Transverse colon (tissue), 4 donors: Measurements from ENCODE around the gene RGMA. TPM values are rescaled to one million over a fixed set of nuclear protein-coding genes. Genes with fewer than 3 reads are reported as not detected.

ENCODE experiments used
- DNase-seq: peaks from one replicate; pipeline ENCODE4 v3.0.0-alpha.2; 2019
- H3K27ac ChIP-seq, 4 donors: fragments of 200-600 bp; sonication (generic); 2 replicates each; pipeline ENCODE4 v1.5.1; 2016 to 2018; ENCODE audit warnings: inconsistent platforms in 4 of 4
- H3K27me3 ChIP-seq: fragments of 200-600 bp; sonication (generic); 2 replicates; pipeline ENCODE4 v1.5.1; 2017; ENCODE audit warnings: inconsistent platforms
- H3K36me3 ChIP-seq, 4 donors: fragments of 200-600 bp; sonication (generic); 2 replicates each; pipeline ENCODE4 v1.5.1; 2017 to 2019; ENCODE audit warnings: inconsistent platforms in 4 of 4
- H3K4me1 ChIP-seq, 4 donors: fragments of 200-600 bp; sonication (generic); 2 replicates each; pipeline ENCODE4 v1.5.1; 2017 to 2020; ENCODE audit warnings: inconsistent platforms in 4 of 4
- H3K4me3 ChIP-seq, 4 donors: fragments of 200-600 bp; sonication (generic); 1 replicate in 1 of 4; 2 replicates in 3 of 4; pipeline versions ENCODE4 v1.5.1 to v1.6.1; 2017 to 2019; ENCODE audit warnings: inconsistent platforms in 4 of 4
- H3K9me3 ChIP-seq, 2 donors: fragments of 200-600 bp; sonication (generic); 2 replicates each; pipeline ENCODE4 v1.5.1; 2017 to 2019; ENCODE audit warnings: inconsistent platforms in 2 of 2
- EP300 ChIP-seq: sonication (generic); formaldehyde crosslinking; IDR thresholded peaks from one replicate; pipeline ENCODE4 v1.6.1; 2017; ENCODE audit warnings: antibody characterized with exemption, low read depth
- POLR2A ChIP-seq: fragments of 450-650 bp; IDR thresholded peaks from one replicate; pipeline ENCODE4 v1.6.1; 2016; ENCODE audit warnings: antibody characterized with exemption, mild to moderate bottlenecking, moderate library complexity
- POLR2AphosphoS5 ChIP-seq, 3 donors: sonication (generic); formaldehyde crosslinking; IDR thresholded peaks; one replicate each; pipeline ENCODE4 v1.6.1; 2016; ENCODE audit warnings: antibody characterized with exemption in 3 of 3
- WGBS, 2 donors: methylation state at CpG; one replicate each; pipeline ENCODE4 v1.1.5; 2018; ENCODE audit warnings: low coverage in 1 of 2; 5-methylcytosine and 5-hydroxymethylcytosine counted together
- in situ Hi-C, 4 donors: fragments of 200-750 bp; cut with MboI; loops; one replicate each; pipeline versions ENCODE4 v1.15.0 to v1.15.1; 2017; ENCODE audit warnings: low sequenced_read_pairs in 3 of 4, low pct_ligation_motif_present in 1 of 4, low pct_unique_long_range_greater_than_20kb in 1 of 4
- intact Hi-C: fragments of 100-400 bp; cut with DNase I; formaldehyde crosslinking; loops from one replicate; pipeline ENCODE4 v1.15.1; 2023; ENCODE audit warnings: low total_unique reads
- total RNA-seq, 4 donors: library from RNA; depleted of rRNA; stranded (reverse); fragments of >200 nt; gene quantifications; one replicate each; pipeline ENCODE4 v1.1.0, GENCODE V29; 2016
- TF ChIP-seq, protein P1 (sequence below), 5 experiments: fragments of 200-600 bp in 3 of 5; fragments of 450-650 bp in 2 of 5; sonication (generic) in 3 of 5; IDR thresholded peaks; 1 replicate in 2 of 5; 2 replicates in 3 of 5; pipeline ENCODE4 v1.5.1; 2016 to 2017; ENCODE audit warnings: antibody characterized with exemption in 5 of 5, inconsistent platforms in 3 of 5, mild to moderate bottlenecking in 2 of 5, moderate library complexity in 1 of 5

RGMA gene
- total RNA-seq, 4 donors from 2014 or later, result 8.6 to 53.3 (median 20.6) TPM

DNA sequence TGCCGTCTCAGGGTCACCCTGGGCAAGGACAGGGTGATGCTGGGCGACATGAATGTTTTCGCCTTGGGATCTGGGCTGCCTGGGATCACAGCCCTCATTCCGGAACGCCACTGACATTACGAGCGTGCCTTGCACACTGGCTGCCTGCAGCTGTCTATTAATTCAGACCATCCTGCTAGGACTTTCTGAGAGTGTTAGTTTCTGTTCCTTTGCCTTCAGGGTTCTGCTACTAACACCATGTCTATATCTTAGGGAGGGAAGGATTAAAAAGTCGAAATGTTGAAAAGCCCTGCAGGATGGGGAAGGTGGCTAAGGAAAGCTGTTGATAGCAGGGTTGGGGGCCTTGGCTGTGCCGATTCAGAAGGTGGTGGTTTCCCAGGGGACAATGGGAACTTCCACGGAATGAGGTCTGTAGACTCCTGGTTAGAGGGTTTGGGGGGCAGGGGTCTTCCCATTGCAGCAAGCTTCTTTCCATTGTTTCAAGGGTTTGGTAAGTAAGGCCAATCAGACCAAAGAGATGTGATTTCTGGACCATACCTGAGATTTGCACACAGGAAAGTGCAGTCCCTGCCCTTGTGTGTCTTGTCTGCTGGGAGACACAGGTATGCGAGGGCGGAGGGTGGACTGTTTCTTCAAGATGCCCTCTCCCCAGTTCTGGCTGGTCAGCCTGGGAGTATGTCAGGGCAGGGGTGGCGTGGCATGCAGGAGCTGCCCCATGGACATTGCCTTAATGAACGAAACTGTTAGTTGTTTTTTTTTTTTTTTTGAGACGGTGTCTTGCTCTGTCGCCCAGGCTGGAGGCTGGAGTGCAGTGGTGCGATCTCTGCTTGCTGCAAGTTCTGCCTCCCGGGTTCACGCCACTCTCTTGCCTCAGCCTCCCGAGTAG lies 50.9 kb downstream of the RGMA start:
- in situ Hi-C loops, result loop anchor here in 3 of 4 donors (10.0 to 25.0 kb wide), 2 partner anchors 1074 to 1077 kb away; no protein-coding TSS in a partner anchor

DNA sequence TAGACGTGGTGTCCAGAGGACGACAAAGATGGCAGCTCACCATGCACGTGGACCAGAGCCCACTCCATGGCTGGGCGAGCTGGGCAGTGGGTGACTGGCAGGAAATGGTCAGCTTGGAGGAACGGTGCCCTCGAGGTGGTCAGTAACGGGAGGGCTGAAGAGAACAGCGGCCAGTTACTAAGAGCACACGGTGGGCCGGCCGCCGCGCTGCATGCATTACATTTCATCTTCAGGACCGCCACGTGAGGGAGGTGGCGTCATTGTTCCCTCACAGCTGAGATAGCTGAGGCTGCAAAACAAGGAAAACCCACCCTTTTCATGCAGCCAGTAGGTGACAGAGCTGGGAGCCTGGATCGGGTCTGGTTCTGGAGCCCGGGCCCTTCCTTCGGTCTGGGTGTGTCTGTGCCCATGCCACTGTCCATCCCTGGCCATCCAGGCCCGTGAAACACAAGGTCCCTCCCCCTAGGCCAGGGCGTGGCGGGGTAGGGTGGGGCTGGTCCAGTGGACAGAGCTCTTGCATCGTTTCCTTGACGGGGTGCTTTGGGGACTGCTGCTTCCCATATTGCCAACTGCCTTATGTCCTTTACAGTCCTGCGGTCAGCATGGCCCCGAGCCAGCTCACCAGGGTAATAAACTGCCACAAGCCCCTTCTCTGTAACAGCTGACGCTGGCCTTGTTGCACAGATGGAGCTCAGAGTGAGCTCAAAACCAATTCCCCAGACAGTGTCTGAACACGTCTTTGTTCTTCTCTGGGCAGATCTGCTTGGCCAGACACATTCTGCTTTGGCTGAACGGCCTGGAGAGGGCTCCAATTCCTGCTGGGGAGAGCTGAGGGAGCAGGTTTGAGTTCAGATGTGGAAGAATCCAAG lies 51.8 kb downstream of the RGMA start:
- H3K36me3 ChIP-seq, result no peaks in the 10 kb centered on the region
- 59% methylated on average over 29 of the region's 29 CpGs; no CpG with 5 or more reads in 1 of the 2 donors for WGBS, 2 donors
- peak; percentile 5 for DNase-seq
- peak overlapping the region; percentile 13 to 60 (median 28) for H3K27ac ChIP-seq
- no peaks in the 10 kb centered on the region for H3K27me3 ChIP-seq
- peaks cover 0 to 8% (median 3%) of the 10 kb centered on the region in 4 donors for H3K4me1 ChIP-seq
- intact Hi-C loops (loop anchor here (10.0 kb wide), 3 partner anchors 288 to 1288 kb away; no protein-coding TSS in a partner anchor), in situ Hi-C loops (loop anchor here in 3 of 4 donors (10.0 to 25.0 kb wide), 2 partner anchors 1075 to 1078 kb away; no protein-coding TSS in a partner anchor)
- H3K9me3 ChIP-seq, result no peaks in the 10 kb centered on the region
- TF ChIP-seq POLR2A (no peak), POLR2AphosphoS5 (IDR thresholded peaks at IDR 0.05) (no peak), EP300 (no peak)
- TF ChIP-seq, protein P1, sequence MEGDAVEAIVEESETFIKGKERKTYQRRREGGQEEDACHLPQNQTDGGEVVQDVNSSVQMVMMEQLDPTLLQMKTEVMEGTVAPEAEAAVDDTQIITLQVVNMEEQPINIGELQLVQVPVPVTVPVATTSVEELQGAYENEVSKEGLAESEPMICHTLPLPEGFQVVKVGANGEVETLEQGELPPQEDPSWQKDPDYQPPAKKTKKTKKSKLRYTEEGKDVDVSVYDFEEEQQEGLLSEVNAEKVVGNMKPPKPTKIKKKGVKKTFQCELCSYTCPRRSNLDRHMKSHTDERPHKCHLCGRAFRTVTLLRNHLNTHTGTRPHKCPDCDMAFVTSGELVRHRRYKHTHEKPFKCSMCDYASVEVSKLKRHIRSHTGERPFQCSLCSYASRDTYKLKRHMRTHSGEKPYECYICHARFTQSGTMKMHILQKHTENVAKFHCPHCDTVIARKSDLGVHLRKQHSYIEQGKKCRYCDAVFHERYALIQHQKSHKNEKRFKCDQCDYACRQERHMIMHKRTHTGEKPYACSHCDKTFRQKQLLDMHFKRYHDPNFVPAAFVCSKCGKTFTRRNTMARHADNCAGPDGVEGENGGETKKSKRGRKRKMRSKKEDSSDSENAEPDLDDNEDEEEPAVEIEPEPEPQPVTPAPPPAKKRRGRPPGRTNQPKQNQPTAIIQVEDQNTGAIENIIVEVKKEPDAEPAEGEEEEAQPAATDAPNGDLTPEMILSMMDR (IDR thresholded peaks at IDR 0.05), result no peak
- H3K4me3 ChIP-seq, result no peak overlapping the region

More for the DNA sequence above, 50.9 kb downstream of the RGMA start:
- Histone ChIP-seq H3K36me3 (no peaks in the 10 kb centered on the region), H3K4me3 (no peak overlapping the region), H3K4me1 (peaks cover 0 to 8% (median 3%) of the 10 kb centered on the region in 4 donors), H3K27ac (peak overlapping the region; percentile 4 to 60 (median 28)), H3K9me3 (no peaks in the 10 kb centered on the region), H3K27me3 (no peaks in the 10 kb centered on the region)
- no peak for DNase-seq
- TF ChIP-seq, protein P1 (IDR thresholded peaks at IDR 0.05), result no peak
- TF ChIP-seq POLR2AphosphoS5 (IDR thresholded peaks at IDR 0.05), result no peak
- TF ChIP-seq POLR2A, result no peak
- TF ChIP-seq EP300, result no peak
- intact Hi-C loops, result loop anchor here (10.0 kb wide), 3 partner anchors 287 to 1287 kb away; no protein-coding TSS in a partner anchor
- 75 to 92% methylated on average over 4 to 20 of the region's 20 CpGs for WGBS, 2 donors

DNA sequence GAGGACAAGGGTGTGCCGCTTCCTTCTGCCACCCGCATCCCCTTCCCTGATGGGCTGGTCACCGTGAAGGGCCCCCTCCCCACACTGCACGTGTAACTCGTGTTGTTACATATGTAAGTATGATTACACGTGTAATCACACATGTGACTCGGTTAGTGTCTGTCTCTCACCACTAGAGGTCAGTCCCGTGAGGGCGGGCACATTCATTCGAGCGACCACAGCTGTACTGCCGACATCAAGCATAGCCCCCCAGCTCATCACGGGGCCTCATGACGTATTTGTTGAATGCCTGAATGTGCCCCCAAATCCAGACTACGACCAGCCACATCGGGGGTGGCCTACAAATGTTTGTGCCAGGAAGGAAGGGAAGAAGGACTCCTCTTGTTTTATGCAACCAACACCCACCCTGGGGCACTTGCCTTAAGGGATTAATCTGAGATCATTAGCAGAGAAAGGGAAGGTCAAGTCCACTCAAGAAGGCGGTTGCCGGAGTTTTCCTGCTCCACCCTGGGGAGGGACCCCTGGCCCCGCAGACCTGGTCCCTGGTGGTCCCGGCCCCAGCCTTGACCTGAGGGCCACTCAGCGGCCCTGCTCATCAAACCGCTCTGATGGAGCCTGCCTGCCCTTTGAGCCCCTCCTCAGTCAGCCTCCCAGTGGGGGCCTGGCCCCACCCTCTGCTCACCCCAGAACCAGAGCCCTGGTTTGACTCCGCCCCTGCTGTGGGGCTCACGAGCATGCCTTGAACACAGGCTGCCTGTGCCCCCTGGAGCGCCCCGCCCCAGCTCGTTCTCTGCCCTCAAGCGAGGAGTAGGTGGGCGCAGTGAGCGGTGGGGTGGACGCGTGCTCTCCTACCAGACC lies 52.8 kb downstream of the RGMA start:
- in situ Hi-C loops, result loop anchor here in 3 of 4 donors (10.0 to 25.0 kb wide), 2 partner anchors 1076 to 1079 kb away; no protein-coding TSS in a partner anchor
- no peaks in the 10 kb centered on the region for H3K9me3 ChIP-seq
- no peak overlapping the region for H3K27ac ChIP-seq
- H3K36me3 ChIP-seq, result no peaks in the 10 kb centered on the region
- intact Hi-C loops, result loop anchor here (10.0 kb wide), 3 partner anchors 289 to 1289 kb away; no protein-coding TSS in a partner anchor
- WGBS, 2 donors, result 65% methylated on average over 32 of the region's 32 CpGs; no CpG with 5 or more reads in 1 of the 2 donors
- TF ChIP-seq, protein P1 (IDR thresholded peaks at IDR 0.05), result peak; percentile 50 to 64 (median 58)
- TF ChIP-seq EP300 (no peak), POLR2A (no peak), POLR2AphosphoS5 (IDR thresholded peaks at IDR 0.05) (no peak)
- H3K4me3 ChIP-seq, result no peak overlapping the region
- no peak for DNase-seq
- H3K27me3 ChIP-seq, result no peaks in the 10 kb centered on the region
- H3K4me1 ChIP-seq, result peaks cover 0 to 8% (median 3%) of the 10 kb centered on the region in 4 donors
